ENCODE results near the gene PFDN4. TPM values are rescaled to one million over a fixed set of nuclear protein-coding genes. Genes with fewer than 3 reads are reported as not detected.

Gene PFDN4
- total and polyA plus RNA-seq, 2 of the 13 experiments (the other 11 are each of a cell fraction or from before 2014, with no cell fraction given) = 59.8 to 227 TPM

- TF ChIP-seq EHMT2 (IDR thresholded peaks at IDR 0.05; ENCODE audit: borderline replicate concordance, low read depth, low read length) (peak; percentile 79; the same call in 1 of the 2 replicates), JUN (CRISPR knock-in tag; IDR thresholded peaks at IDR 0.05) (peak; percentile 99), HDAC1 (CRISPR knock-in tag; IDR thresholded peaks at IDR 0.05) (peak; percentile 91), RAD21 (CRISPR knock-in tag; IDR thresholded peaks at IDR 0.05) (peak; percentile 92), NR3C1 (CRISPR knock-in tag; IDR thresholded peaks at IDR 0.05) (no peak), CHD4 (IDR thresholded peaks at IDR 0.05; ENCODE audit: borderline replicate concordance, low read length) (peak; percentile 90; the same call in 1 of the 2 replicates), USF2 (IDR thresholded peaks at IDR 0.05; ENCODE audit: low read depth, low read length) (peak; percentile 76), USF2 (CRISPR knock-in tag; IDR thresholded peaks at IDR 0.05; ENCODE audit: borderline replicate concordance) (peak; percentile 65; the same call in 1 of the 2 replicates), BCL3 (CRISPR knock-in tag; IDR thresholded peaks at IDR 0.05) (peak; percentile 95; the same call in 1 of the 2 replicates), ZBTB37 (CRISPR knock-in tag; IDR thresholded peaks at IDR 0.05) (no peak), SATB2 (CRISPR knock-in tag; IDR thresholded peaks at IDR 0.05) (peak; percentile 91), ZKSCAN8 (CRISPR knock-in tag; IDR thresholded peaks at IDR 0.05; ENCODE audit: borderline replicate concordance) (peak; percentile 98), CCAR2 (optimal IDR thresholded peaks at IDR 0.05; ENCODE audit: low read depth, low read length) (no peak), BRD4 (CRISPR knock-in tag; IDR thresholded peaks at IDR 0.05) (peak; percentile 76), ETS1 (CRISPR knock-in tag; IDR thresholded peaks at IDR 0.05) (0 out of 2 replicates have a peak, but pooled peaks have one; percentile 90), ISL2 (CRISPR knock-in tag; IDR thresholded peaks at IDR 0.05) (peak; percentile 94), GMEB1 (CRISPR knock-in tag; IDR thresholded peaks at IDR 0.05; ENCODE audit: borderline replicate concordance) (peak; percentile 56; the same call in 1 of the 2 replicates), BORCS8-MEF2B (CRISPR knock-in tag; IDR thresholded peaks at IDR 0.05) (peak; percentile 59; the same call in 1 of the 2 replicates), SUZ12 (IDR thresholded peaks at IDR 0.05; ENCODE audit: low read depth, low read length) (no peak), HNRNPLL (IDR thresholded peaks at IDR 0.05; ENCODE audit: low read depth, low read length, poor library complexity, severe bottlenecking) (no peak), ZNF468 (CRISPR knock-in tag; IDR thresholded peaks at IDR 0.05) (no peak), ZNF883 (CRISPR knock-in tag; IDR thresholded peaks at IDR 0.05; ENCODE audit: not compliant biosample characterization) (no peak)
Observed at GRCh38 chr20:54194724-54195438, 13.0 kb upstream of the PFDN4 start (continued).
